Measurements from ENCODE around the gene DNAL4.

DNAL4 gene

DNA sequence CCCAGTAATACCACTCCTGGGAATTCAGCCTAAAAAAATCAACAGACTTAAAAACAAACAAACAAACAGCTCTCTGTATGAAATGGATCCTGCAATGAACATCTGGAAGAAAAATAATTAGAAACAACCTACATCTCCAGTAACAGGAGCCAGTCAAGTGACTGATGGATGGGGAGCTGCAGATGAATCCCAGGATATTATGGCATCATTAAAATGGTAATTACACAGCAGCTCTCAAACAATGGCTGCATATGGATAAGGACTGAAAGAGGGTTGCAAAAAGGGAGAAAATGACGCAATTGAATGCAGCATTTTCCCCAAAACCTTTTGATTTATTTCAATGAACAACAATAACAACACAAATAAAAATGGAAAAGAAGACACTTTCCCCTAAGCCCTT lies 45.7 kb upstream of the DNAL4 start:
- no peak for DNase-seq (ENCODE audit: low read depth)
- TF ChIP-seq, protein P1, sequence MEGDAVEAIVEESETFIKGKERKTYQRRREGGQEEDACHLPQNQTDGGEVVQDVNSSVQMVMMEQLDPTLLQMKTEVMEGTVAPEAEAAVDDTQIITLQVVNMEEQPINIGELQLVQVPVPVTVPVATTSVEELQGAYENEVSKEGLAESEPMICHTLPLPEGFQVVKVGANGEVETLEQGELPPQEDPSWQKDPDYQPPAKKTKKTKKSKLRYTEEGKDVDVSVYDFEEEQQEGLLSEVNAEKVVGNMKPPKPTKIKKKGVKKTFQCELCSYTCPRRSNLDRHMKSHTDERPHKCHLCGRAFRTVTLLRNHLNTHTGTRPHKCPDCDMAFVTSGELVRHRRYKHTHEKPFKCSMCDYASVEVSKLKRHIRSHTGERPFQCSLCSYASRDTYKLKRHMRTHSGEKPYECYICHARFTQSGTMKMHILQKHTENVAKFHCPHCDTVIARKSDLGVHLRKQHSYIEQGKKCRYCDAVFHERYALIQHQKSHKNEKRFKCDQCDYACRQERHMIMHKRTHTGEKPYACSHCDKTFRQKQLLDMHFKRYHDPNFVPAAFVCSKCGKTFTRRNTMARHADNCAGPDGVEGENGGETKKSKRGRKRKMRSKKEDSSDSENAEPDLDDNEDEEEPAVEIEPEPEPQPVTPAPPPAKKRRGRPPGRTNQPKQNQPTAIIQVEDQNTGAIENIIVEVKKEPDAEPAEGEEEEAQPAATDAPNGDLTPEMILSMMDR (IDR thresholded peaks at IDR 0.05; ENCODE audit: low read depth, low read length, missing control alignments), result no peak
- no peak overlapping the region for H3K4me3 ChIP-seq (ENCODE audit: low read depth, low read length)

DNA sequence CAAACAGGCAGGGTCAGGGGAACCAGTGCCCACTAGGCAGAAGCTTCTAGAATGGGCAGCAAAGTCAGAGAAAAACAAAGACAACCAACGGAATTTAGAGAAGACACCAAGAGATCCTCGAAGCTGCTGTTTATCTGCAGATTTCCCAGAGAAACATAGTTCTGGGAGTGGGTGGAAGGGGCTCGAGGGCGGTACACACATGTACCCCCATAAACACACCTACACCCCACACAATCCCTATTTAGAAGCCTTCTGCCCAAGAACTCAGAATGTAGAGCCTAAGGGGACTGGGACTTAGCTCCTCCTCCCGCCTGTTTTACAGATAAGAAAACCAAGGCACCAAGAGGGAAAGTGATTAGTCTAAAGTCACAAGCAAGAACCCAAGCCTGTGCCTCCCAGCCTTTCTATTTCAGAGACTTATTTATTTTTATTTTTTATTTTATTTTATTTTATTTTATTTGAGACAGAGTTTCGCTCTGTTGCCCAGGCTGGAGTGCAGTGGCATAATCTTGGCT lies 43.5 kb upstream of the DNAL4 start:
- DNase-seq (ENCODE audit: low read depth), result no peak
- H3K4me3 ChIP-seq (ENCODE audit: low read depth, low read length), result no peak overlapping the region
- TF ChIP-seq, protein P1 (IDR thresholded peaks at IDR 0.05; ENCODE audit: low read depth, low read length, missing control alignments), result no peak

DNA sequence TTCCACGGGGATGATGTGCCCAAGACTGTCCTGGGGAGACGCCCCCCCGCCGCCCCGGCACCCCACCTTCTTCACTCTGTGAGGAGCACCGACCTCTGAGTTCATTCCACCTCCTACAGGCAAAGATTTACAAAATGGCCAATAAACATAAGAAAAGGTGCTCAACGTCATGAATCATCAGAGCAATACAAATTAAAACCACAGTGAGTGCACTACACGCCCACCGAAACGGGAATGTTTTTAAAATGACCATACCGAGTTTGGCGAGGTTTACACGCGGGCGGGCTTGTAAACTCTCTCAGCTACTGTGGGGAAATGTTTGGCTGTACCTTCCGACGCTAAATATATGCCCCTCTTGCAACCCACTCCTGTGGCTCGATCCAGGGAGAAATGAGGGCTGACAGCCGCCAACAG lies 42.0 kb upstream of the DNAL4 start:
- H3K4me3 ChIP-seq (ENCODE audit: low read depth, low read length), result no peak overlapping the region
- no peak for DNase-seq (ENCODE audit: low read depth)
- TF ChIP-seq, protein P1 (IDR thresholded peaks at IDR 0.05; ENCODE audit: low read depth, low read length, missing control alignments), result no peak

DNA sequence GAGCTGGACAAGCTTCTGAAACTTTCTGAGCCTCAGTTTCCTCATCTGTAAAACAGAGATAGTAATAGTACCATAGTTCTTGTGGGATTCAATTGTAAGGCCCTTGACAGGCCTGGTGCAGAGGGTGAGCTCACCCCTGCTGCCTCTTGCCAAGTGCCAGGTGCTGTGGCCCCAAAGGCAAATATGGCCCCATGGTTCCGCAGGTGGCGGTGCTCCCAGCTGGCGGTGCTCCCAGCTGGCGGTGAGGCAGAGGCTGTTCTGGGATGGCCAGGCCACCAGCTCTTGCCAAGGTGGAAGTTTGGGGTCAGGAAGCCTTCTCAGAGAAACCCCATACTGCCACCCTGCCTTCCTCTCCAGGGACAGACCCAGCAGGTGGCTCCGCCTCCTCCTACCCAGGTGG lies 41.0 kb upstream of the DNAL4 start:
- no peak for DNase-seq (ENCODE audit: low read depth)
- TF ChIP-seq, protein P1 (IDR thresholded peaks at IDR 0.05; ENCODE audit: low read depth, low read length, missing control alignments), result no peak
- no peak overlapping the region for H3K4me3 ChIP-seq (ENCODE audit: low read depth, low read length)

DNA sequence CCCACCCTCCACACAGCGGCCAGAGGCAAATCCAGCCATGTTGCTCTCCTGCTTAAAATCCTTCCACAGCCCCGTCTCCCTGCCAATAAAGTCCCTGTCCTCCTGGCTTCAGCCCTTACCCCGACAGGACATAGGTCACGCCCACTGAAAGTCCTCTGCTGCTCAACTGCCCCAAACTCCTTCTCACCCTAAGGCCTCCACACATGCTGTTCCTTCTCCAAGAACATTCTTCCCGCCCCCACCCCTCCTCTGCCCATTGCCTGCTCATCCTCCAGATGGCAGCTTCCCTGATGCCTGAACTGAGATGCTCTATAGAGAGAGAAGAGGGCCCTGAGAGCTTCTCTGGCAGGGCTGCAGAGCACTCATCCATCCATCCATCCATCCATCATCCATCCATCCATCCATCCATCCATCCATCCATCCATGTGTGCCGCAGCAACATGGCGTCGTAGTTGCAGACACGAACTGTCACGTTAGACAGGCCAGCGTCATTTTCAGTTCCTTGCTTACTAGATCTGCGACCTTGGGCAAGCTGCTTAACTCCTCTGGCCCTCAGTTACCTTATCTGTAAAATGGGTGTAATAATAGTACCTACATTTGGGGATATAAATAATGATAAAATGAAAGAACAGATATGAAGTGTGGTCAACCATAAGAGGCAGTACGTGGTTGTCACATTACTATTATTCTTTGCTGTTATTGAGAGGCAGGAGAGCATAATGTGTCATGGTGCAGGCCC lies 40.4 kb upstream of the DNAL4 start:
- TF ChIP-seq, protein P1 (IDR thresholded peaks at IDR 0.05; ENCODE audit: low read depth, low read length, missing control alignments), result no peak
- DNase-seq (ENCODE audit: low read depth), result no peak
- no peak overlapping the region for H3K4me3 ChIP-seq (ENCODE audit: low read depth, low read length)

DNA sequence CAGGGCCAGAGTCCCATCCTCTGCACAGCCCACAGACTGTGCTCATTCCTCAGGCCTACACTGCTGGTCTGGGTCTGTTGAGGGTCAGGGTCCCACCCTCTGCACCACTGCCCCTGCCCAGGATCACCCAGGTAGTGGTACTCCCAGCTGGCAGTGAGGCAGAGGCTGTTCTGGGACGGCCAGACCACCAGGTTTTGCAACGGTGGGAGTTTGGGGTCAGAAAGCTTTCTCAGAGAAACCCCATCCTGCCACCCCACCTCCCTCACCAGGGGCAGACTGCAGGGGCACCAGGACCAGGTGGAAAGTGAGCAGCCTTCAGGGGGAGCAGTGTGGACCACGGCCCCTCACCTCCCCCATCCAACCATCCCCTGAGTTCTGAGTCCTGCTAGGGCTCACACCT lies 39.1 kb upstream of the DNAL4 start:
- TF ChIP-seq, protein P1 (IDR thresholded peaks at IDR 0.05; ENCODE audit: low read depth, low read length, missing control alignments), result no peak
- no peak overlapping the region for H3K4me3 ChIP-seq (ENCODE audit: low read depth, low read length)
- DNase-seq (ENCODE audit: low read depth), result no peak

Data from GM12864 (cell line).